ENCODE results near the gene ZNF205.
A peak's percentile ranks its signal among the peaks of the same experiment; 100 is the strongest.
"Not testable (repeated sequence)": the region's sequence is repeated elsewhere in the genome, so short reads cannot be mapped to it uniquely, and the experiment has no call there.

Gene ZNF205

DNA sequence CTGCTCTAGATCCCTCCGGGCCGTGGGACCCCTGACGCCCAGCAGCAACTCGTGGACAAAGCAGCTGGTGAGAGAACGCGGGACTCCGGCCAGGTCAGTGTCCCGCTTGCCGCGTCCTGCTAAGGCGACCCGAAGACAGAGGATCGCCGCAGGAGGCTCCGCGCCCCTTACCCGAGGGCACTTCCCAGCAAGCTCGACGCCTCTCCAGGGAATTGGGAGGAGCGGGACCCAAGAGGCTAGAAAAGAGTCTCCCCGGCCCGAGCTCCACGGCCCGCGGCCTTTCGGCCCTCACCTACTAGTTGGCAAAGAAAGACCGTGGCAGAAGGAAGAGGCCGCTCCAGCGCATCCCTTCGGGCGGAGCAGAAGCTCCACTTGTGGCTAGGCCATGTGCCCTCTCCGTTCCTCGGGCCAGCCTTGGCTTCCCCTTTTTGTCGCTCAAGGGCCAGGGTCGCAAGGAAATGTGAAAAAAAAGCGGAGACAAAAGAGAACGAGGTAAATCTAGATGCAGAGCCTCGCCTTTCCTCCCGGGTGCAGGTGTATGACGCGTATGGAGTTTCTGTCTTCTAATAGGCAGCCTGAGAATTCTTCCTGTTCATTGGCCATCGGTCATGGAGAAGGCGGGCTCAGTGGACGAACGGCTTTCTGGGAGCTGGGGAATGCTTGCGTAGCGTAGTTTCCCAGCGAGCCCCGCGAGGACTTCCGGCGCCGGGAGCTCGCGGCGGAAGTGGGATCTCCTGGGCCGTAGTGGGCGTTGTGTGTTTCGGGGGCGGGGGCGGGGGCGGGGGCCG, 22.1 kb downstream of the ZNF205 start, which contains the start of gene ZNF213:
Gene ZNF213, plus strand, starts transcription at position 692 of the 788 bp plus-strand sequence. CDS start 2,252 bp downstream, outside the sequence.
- DNase-seq, result peak; percentile 76 to 99 (median 90)

DNA sequence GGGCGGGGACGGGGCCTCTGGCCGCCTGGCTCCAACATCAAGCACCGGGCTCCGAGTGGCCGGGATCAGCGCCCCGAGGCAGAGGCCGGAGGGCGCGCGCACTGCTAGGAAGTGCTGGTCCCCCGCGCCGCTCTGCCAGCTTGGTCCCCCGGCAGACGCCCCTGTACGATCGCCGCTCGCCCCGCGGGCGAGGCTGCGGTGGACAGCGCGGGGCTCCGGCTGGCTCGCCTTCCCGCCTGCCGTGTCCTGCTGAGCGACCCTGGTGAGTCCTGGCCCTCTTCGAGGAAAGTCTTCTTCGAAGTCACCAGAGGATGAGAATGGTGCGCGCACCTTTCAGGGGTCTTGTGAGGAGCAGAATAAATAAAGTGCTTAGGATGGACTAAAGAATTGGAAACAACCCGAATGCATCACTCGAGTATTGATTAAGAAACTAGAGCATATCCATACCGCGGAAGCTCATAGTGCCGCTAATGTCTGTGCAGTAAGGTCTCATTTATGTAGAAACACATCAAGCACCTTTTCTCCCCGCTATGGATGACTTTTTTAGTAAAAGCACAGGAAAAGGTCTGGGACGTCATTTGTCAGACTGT, 22.8 kb downstream of the ZNF205 start:
- DNase-seq, result peak in 1 of 5 experiments; percentile 48

DNA sequence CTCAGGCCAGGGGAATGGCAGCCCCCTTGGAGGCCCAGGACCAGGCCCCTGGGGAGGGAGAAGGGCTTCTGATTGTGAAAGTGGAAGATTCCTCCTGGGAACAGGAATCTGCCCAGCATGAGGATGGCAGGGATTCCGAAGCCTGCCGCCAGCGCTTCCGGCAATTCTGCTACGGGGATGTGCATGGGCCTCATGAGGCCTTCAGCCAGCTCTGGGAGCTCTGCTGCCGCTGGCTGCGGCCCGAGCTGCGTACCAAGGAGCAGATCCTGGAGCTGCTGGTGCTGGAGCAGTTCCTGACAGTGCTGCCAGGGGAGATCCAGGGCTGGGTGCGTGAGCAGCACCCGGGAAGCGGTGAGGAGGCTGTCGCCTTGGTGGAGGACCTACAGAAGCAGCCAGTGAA, 24.9 kb downstream of the ZNF205 start:
- DNase-seq, result no peak

DNA sequence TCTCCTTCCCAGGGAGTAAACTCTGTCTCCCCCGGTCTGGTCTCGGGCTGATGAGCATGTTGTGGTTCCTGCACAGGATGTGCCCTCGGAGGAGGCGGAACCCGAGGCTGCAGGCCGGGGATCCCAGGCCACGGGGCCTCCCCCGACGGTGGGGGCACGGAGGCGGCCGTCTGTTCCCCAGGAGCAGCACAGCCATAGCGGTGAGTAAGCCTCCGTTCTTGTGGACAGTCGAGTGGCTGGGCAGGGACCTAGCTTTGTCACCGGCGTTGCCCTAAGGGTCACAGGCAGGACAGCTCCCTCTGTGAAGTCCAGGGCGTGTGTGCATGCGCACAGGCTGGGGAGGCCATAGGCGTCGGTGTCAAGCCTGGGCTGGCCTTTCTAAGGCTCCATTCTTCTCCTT, 26.0 kb downstream of the ZNF205 start:
- no peak for DNase-seq

DNA sequence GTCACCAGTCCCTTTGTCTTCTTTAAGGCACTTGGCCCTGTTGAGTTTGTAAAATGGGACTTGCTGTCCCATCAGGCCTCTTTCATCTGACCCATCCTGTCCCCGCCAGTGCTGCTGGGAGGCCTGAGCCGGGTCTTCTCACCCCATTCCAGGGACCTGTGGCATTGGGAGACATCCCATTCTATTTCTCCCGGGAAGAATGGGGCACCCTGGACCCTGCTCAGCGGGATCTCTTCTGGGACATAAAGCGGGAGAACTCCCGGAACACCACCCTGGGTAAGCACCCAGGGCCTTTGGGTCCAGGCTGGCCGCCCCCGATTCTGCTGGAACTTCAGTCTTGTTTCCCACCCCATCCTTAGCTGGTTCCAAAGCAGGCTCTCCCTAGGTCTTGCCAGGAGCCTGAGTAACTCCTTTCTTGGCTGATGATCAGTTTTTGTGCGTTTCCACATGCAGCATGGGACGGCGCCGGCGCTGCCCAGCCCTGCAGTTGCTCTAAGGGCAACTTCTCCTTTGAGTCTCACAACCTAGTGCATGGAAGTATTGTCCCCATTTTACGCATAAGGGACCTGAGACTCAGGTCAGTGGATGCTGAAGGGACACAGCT, 26.5 kb downstream of the ZNF205 start:
- no peak for DNase-seq

DNA sequence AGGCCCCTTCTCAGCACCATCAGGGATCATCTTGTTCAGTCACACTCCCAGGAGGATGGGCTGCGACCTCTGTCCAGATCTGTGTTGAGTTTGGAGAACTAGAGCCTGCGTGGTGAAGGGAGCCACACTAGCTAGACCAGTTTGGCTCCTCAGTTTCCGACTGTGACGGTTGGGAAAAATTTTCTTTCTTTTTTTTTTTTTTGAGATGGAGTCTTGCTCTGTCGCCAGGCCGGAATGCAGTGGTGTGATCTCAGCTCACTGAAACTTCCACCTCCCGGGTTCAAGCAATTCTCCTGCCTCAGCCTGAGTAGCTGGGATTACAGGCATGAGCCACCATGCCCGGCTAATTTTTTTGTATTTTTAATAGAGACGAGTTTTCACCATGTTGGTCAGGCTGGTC, 27.2 kb downstream of the ZNF205 start:
- not testable (repeated sequence) for DNase-seq

DNA sequence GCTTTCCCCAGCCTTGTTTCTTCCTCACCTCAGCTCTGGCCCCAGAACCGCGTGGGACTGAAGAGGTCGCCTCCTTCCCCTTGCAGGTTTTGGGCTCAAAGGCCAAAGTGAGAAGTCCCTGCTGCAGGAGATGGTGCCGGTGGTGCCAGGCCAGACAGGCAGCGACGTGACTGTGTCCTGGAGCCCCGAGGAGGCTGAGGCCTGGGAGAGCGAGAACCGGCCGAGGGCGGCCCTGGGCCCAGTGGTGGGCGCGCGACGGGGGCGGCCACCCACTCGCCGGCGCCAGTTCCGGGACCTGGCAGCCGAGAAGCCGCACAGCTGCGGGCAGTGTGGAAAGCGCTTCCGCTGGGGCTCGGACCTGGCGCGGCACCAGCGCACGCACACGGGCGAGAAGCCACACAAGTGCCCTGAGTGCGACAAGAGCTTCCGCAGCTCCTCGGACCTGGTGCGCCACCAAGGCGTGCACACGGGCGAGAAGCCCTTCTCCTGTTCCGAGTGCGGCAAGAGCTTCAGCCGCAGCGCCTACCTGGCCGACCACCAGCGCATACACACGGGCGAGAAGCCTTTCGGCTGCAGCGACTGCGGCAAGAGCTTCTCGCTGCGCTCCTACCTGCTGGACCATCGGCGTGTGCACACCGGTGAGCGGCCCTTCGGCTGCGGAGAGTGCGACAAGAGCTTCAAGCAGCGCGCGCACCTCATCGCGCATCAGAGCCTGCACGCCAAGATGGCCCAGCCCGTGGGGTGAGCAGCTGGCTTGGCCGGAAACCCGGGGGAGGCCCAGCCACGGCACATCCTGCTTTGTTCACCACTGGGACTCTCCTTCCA, 28.4 kb downstream of the ZNF205 start:
- no peak for DNase-seq

DNA sequence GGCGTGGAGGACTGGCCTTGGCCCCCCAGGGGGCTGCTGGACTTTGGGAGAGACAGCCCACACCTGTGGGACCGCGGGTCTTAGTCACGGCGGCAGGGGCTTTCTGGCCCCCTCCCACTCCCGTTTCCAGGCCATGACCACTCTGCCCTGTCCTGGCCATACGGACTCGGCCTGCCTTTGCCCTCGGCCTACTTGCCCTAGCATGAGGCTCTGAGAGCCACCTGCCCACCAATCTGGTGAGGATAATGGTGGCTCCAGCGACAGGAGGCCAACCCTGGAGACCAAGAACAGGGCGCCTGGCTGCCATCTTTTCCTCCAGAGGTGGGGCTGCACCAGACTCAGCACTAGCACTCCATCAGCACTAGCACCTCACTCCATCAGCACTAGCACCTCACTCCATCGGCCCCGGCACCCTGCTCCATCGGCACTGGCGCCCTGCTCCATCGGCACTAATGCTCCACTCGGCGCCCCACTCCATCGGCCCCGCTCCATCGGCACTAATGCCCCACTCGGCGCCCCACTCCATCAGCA, 29.5 kb downstream of the ZNF205 start:
- no peak for DNase-seq

DNA sequence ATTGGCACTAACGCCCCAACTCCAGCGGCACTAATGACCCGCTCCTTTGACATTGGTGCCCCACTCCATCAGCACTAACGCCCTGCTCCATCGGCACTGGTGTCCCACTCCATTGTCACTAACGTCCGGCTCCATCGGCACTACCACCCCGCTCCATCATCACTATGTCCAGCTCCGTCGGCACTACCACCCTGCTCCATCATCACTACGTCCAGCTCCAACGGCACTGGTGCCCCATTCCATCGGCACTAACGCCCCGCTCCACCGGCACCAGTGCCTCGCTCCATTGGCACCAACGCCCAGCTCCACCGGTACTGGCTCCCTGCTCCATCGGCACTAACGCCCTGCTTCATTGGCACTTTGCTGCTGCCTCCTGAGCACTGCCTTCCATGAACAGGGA, 29.9 kb downstream of the ZNF205 start:
- no peak for DNase-seq

DNA sequence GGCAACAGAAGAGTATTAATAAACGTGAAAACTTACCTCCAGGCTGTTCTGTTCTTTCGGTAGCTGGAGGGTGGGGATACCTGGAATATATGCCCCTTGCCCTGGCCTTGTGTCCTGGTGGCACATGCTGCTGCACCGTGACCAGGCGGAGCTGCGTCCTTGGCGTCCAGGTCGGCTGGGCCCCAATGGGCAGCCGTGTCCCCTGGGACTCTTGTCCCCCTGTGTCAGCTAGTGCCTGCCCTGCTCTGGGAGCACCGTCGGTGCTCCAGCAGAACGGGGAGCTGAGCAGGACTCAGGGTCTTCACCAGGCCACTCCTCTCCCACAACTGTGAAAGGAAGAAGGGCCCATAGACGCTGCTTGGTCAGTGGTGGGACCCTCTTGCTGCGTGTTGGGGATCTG, 30.4 kb downstream of the ZNF205 start:
- no peak for DNase-seq

DNA sequence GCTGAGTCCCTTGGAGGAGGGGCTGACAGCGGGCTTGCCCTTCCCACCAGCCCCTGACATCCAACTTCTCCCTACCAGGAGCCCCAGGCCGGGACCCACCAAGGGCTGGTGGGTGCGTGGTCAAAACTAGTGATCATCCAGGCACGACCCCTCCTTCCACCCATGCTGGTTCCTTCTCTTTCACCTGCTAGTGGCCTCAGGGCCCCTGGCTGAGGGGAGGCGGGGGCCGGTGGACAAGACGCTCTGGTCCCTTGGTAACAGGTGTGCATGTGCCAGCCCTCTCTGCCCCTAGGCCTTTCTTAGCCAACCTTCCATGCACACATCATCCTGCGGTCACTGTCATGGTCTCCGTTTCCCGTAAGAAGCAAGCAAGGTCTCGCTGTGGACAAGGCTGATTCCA, 30.8 kb downstream of the ZNF205 start:
- no peak for DNase-seq

DNA sequence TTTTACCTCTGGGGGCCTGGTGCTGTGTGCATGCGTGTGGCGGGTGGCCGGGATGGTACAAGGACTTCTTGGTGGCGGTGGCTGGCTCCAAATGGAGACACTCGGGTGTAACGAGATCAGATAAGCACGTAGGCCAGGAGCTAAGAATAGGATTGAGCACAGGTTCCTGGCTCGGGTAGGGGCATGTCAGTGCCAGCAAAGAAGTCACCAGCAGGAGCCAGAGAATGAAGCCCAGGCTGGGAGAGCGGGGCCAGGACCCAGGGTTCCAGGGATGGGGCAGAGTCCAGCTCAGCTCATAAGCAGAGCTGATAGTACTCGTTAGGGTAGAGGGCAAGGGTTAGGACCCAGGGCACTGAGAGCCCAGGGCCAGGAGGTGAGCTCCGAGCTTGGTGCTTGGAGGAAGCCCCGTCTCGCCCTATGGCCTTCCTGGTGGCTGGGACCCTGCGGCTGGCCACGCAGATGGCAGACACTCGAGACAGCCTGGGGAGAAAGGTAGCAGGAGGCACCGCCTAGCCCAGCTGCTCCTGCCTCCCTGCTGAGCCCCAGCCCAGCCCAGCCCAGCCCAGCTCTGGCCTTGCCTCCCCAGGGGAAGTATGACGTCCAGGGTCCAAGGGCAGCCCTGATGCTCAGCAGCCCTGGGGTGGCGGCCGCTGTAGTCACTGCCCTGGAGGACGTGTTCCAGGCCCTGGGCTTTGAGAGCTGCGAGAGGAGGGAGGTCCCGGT, 31.4 kb downstream of the ZNF205 start:
- DNase-seq, result no peak

DNA sequence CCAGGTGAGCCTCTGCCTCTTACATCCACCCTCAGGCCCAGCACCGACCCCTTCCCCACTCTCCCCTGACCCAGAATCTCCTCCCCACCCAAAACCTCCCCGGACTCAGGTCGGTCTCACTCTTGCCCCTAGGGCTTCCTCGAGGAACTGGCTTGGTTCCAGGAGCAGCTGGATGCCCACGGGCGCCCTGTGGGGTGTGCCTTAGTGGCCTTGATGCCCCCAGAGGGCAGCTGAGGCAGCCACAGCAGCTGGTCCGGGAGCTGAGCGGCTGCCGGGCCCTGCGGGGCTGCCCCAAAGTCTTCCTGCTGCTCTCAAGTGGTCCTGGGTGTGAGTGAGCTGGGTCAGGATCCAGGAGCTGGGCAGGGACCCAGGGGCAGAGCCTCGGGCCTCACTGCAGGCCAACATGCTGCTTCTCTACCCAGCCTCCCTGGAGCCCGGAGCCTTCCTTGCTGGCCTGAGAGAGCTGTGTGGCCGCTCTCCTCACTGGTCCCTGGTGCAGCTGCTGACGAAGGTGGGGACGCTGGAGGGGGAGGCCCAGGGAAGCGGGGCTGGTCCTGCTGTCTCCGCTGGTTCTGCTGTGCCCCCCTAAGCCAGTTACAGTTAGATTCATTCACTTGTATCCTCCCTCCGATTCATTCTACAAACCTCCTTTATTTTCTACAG, 32.1 kb downstream of the ZNF205 start:
- DNase-seq, result no peak

DNA sequence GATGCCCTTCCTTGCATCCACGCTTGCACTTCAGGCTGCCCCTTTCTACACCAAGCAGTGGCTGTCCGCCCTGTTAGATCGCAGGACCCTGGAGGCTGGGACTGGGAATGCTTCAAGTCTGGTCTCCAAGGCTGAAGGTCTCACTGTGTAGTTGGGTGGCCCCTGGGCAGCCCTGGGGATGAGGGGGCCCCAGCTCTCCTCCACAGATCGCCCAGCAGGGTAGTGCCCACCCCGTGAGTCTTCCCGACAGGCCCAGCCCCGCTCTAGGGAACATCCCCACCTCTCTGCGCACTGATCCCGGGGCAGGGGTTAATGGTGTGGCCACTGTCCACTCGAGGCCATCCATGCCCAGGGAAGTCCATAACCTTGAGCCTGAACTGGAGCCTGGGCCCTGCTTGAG, 32.8 kb downstream of the ZNF205 start:
- DNase-seq, result no peak

DNA sequence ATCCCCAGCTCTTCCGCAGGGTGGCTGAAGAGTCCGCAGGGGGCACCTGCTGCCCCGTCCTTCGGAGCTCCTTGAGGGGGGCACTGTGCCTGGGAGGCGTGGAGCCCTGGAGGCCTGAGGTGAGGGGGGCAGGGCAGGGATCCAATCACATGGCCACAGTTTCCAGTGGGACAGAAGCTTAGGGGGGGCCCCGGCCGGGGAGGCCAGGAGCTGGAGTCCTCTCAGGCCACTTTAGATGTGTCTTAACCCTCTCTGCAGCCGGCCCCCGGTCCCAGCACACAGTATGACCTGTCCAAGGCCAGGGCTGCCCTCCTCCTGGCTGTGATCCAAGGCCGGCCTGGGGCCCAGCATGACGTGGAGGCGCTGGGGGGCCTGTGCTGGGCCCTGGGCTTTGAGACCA, 33.3 kb downstream of the ZNF205 start:
- no peak for DNase-seq

DNA sequence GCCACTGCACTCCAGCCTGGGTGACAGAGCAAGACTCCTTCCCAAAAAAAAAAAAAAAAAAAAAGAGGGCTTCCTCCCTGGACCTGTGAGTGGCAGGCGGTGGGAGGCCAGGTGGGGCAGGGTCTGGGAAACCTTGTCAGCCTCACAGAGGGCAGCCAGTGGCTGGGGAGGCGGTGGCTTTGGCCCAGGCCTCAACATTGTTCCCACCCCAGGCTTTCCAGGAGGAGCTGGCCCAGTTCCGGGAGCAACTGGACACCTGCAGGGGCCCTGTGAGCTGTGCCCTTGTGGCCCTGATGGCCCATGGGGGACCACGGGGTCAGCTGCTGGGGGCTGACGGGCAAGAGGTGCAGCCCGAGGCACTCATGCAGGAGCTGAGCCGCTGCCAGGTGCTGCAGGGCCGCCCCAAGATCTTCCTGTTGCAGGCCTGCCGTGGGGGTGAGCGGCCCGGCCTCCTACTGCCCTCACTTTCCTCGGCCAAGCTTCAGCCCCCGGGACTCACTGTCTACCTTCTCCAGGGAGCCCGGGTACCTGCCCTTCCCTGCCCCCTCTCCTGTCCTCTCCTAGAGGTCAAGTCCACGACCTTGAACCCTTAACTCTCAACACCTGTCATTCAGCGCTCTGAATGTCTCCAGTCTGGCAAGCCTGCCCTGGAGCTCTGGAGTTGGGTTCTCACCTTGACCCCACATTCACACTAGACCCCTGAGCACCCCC, 34.8 kb downstream of the ZNF205 start:
- DNase-seq, result no peak

DNA sequence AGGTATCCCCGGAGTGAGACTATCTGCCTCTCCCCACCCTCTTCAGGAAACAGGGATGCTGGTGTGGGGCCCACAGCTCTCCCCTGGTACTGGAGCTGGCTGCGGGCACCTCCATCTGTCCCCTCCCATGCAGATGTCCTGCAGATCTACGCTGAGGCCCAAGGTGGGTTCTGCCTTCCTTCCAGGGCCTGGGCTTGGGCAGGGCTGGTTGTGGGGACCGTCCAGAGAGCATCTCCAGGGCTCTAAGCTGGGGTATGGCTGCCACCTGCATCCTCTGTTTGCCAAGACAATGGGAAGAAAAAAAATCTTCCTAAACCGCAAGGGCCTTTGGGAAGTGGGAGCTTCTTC, 35.3 kb downstream of the ZNF205 start:
- no peak for DNase-seq

DNA sequence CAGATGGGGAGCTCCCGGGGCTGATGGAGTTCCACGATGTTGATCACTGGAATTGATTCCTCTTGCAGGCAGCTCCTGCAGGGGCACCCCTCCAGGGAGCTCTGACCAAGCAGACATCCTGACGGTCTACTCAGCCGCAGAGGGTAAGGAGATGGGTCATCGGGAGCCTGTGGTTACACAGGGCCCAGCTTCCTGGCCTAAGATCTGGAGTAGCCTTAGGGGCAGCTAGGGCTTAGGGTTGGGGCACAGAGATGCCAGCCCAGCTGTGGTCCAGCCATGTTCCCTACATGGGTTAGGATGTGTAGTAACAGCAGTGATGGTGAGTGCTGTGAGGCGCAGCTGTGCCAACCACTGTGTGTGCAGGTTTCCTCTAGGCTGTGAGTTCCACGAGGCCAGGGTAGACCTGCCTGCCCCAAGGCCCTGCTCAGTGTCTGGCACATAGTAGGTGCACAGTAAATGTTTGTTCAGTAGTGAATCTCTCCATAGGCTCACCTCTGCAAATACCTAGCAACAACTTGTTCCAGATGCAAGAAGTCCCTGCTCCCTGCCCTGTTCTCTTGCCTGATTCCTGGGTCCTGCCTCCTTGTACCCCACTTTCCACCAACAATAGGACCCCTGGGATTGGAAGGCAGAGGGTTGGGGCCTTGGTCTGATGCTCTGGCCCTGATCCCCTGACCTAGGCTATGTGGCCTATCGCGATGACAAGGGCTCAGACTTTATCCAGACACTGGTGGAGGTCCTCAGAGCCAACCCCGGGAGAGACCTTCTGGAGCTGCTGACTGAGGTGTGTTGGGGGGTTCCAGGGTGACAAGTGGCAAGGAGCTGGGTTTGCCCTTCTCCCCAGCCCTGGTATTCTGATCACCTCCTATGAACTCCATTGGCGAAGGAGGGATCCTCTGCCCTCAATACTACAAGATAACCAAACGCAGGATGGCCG, 36.1 kb downstream of the ZNF205 start:
- DNase-seq, result no peak

DNA sequence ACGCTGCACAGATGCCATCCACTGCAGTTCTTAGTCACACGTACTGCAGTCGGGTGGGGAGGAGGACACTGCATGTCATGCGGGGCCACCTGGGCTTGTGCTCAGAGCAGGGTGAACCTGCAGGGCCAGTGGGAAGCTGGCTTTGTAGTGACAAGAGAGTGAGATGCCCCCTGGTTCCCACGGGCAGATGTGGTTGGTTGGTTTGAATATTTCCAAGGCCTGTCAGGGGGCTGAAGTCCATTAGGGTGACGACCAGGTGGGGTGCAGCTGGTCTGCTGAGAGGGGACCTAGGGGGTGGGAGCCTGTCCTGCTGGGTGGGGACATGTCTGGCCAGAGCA, 36.8 kb downstream of the ZNF205 start:
- no peak for DNase-seq
